G401 (cell line): Measurements from ENCODE around the gene RHOBTB1. TPM values are rescaled to one million over a fixed set of nuclear protein-coding genes. Genes with fewer than 3 reads are reported as not detected.
A peak's percentile ranks its signal among the peaks of the same experiment; 100 is the strongest.
"Not testable (repeated sequence)": the region's sequence is repeated elsewhere in the genome, so short reads cannot be mapped to it uniquely, and the experiment has no call there.

ENCODE experiments used
- DNase-seq: peaks from one replicate; pipeline ENCODE4 v3.0.0-alpha.2; 2015; ENCODE audit warnings: low spot score
- in situ Hi-C: cut with HindIII; loops from 2 replicates; pipeline ENCODE4 v1.10.0; 2016; ENCODE audit warnings: low sequenced_read_pairs, mixed read lengths
- total RNA-seq: library from RNA; depleted of rRNA; stranded (reverse); fragments of >200 nt; shearing (Covaris generic); gene quantifications from 2 replicates; pipeline ENCODE4 v1.2.3, GENCODE V29; 2014; rRNA removed

The RHOBTB1 gene, protein sequence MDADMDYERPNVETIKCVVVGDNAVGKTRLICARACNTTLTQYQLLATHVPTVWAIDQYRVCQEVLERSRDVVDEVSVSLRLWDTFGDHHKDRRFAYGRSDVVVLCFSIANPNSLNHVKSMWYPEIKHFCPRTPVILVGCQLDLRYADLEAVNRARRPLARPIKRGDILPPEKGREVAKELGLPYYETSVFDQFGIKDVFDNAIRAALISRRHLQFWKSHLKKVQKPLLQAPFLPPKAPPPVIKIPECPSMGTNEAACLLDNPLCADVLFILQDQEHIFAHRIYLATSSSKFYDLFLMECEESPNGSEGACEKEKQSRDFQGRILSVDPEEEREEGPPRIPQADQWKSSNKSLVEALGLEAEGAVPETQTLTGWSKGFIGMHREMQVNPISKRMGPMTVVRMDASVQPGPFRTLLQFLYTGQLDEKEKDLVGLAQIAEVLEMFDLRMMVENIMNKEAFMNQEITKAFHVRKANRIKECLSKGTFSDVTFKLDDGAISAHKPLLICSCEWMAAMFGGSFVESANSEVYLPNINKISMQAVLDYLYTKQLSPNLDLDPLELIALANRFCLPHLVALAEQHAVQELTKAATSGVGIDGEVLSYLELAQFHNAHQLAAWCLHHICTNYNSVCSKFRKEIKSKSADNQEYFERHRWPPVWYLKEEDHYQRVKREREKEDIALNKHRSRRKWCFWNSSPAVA
- 149 and 166 TPM in 2 replicates for total RNA-seq

DNA sequence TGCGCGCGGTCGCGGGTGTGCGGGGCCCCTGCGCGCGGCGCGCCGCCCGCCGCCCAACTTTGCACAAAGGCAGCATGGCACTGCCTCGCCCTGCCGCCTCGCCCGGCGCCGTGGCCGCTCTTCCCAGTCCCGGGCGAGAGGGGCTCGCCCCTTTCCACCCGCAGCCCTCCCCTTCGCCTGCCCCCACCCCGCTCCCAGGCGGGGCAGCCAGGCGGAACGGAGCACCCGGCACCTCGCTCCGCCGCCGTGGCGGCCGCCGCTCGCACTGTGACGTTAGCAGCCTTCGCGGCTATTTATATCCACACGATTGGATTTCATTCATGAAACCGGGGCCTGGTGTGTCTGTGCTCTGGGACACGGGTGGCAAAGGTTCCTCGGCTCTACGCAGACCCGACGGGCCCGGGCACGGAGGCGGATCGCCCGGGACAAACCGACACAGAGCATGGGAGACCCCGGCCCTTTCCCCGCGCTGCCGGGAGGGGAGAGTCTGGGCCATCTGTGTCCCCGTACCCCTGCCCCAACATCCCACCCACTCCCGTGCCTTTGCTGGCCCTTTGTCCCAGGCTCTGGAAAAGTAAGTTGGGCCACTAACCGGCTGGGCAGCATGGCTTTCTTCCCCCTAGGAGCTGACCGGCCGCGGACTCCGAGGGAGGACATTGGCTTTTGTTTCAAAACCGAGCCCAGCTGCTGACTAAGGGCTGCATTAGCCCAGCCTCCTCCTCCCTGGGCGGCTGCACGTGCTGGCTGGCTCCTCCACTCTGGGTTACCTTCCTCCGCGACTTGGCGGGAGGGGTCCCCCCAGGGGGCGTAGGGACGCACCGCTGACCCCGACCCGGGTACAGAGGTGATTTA is at the start of gene RHOBTB1:
TSS of gene RHOBTB1 (minus strand) at position 128 of the 852 bp plus-strand sequence. CDS start 32,643 bp downstream, outside the sequence.
- peak; percentile 41 for DNase-seq
- in situ Hi-C loops = no loop called here

DNA sequence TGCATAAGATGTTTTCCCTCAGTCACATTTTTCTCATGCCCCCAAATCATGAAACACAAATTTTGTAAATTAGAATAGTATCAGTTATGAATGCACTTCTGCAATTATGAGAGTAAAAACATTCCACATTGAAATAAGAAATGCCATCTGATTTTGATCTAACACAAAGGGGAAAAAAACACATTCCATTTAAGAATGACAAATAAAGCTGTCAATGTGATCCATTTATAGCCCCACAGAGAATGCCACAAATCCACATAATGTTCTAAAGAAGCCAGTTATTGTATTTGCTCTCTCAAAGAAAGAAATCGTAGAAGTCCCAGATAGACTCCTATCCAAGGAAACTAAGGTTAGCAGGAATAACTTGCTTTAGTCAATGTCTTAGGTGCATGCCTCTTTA is 48.7 kb upstream of the RHOBTB1 start:
- in situ Hi-C loops = no loop called here

DNA sequence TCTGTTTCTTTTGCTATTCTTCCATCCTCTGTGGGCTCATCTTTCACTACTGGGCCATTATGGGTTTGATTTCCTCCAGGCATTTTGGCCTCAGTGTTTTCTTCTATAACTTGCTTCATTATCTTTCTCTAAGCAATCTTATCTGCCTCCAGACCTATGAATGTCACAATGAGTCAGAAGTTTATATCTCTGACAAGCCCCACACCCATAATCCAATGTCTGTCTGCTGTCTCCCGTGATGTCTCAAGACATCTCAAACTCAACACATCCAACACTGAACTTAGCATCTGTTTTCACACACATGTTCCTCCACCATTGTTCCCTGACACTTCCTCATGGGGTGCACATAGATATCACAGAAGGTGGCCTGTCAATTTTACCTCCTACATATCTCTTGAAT is 46.7 kb upstream of the RHOBTB1 start:
- in situ Hi-C loops = no loop called here
- DNase-seq = no peak

More for the DNA sequence above, 48.7 kb upstream of the RHOBTB1 start:
- DNase-seq = no peak

DNA sequence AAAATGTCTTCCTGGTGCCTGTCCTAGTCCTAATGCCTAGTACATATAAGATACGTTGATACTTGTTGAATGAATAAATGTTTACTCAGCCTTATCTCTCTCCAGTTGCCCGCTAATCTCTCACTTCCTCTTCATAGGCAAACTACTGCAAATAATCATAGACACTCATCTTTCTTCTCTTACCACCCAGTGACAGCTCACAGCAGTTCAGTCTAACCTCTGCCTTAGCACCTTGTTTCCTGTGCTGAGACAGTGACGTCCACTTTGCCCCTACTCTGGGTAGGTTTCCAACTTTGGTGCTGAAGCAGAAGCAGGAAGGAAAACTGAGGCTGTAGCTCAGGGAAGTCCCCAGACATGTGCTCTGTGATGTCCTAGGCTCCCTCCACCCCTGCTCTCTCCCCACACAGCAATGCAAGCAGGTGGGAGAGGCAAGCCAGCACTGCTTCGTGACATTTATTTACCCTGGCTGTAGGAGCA is 45.5 kb upstream of the RHOBTB1 start:
- in situ Hi-C loops = no loop called here
- DNase-seq = no peak

DNA sequence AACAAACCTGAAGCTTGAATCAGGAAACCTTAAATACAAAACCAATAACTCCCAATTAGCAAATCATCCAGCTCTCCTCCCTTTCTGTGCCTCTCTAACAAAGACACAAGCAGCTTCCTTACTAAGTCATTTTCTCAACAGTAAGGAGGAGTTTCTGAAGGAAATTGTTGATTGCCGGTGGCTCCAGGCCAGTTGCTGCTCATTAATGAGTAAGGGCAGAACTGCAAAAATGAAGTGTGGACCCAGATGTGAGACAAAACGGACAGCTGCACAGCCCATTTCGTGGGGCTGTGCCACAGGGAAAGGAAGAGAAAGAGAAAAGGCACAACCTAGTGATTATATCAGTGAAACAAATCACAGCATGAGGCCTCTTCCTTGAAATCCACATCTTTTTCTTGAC is 42.8 kb upstream of the RHOBTB1 start:
- no peak for DNase-seq
- in situ Hi-C loops = no loop called here

DNA sequence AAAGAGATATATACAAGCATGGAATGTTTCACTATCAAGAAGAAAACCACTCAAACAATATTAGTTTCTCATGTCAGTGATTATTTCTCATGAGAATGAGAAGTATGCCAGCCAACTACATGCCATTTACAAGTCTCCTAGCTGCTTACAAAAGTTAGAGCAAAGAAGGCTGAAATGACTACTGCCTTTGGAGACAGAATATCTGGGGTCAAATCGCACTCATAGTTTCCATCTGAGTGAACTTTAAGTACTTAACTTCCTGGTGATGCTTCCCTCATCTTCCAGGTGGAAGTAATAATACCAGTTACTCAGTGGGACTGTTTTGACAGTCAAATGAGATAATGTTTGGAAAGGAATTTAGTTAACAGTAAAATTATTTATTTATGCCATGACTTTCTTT is 42.0 kb upstream of the RHOBTB1 start:
- in situ Hi-C loops = no loop called here
- no peak for DNase-seq

DNA sequence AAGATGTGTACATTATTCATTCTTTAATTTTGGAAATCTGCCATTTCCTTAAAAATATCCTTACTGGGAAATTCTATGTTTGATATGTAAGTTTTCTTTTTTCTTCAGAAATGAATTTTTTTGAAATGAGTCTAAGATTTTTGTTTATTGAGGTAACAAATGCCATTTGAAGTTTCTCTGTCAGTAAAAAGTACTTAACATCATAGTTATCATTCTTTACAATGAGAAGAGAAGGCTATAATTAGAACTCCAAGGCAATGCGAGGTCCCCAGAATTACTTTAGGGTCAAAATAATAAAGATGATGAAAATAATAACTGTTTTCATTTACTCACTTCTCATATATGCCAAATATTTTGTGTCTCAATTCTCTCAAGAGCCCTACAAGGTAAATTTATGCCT is 37.0 kb upstream of the RHOBTB1 start:
- no peak for DNase-seq
- in situ Hi-C loops = no loop called here

DNA sequence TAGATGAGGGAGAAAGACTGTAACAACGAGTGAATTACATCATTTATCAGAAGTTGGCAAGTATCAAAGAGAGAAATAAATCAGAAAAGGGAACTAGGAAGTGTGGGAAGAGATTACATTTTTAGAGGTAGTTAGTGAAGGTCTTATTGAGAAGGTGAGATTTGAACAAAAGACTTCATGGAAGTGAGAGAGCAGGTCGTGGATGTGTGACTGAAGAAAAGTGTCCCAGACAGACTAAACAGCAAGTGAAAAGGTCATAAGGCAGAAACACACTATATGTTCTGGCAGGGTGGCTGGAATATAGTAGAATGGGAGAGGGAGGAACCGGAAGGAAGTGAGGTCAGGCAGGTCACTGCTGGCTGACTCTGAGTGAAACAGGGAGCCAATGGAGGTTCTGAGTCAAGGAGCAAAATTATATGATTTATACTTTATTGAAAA is 35.7 kb upstream of the RHOBTB1 start:
- in situ Hi-C loops = no loop called here
- no peak for DNase-seq

DNA sequence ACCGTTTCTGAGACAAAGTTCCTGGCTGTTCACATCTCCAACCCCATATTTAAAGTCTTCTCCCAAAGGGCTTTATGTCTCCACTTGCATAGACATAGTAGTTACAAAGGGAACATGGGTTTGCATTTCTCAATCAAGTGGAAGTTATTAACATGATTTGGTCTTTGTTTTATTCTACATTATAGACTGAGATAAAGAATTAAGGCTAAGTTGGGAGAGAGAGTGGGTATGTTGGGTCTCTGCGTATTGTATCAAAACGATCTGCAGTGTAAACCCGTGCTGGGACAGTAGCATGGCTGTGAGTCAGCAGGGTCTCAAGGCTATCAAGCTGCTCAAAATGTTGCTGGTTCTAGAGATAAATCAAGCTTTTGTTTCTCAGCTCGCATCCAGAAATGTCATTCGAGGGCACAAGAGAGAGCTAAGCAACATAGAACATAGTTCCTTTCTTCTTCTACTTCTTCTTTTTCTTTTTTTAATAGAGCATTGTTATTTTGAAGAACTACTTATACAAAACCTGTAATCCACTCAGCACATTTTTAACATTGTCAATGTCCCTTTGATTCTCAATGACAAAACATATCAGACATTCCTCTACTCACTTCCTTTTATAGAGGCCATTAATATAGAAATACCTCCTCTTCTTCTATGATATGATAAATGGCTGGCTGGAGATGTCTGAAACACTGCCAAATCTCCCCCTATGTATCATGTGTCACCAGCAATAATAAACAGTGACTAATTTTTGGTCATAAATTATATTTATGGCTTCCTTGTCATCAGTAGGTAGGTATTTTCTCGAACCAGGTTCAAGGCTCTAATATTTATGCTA is 34.5 kb upstream of the RHOBTB1 start:
- in situ Hi-C loops = no loop called here
- DNase-seq = no peak

DNA sequence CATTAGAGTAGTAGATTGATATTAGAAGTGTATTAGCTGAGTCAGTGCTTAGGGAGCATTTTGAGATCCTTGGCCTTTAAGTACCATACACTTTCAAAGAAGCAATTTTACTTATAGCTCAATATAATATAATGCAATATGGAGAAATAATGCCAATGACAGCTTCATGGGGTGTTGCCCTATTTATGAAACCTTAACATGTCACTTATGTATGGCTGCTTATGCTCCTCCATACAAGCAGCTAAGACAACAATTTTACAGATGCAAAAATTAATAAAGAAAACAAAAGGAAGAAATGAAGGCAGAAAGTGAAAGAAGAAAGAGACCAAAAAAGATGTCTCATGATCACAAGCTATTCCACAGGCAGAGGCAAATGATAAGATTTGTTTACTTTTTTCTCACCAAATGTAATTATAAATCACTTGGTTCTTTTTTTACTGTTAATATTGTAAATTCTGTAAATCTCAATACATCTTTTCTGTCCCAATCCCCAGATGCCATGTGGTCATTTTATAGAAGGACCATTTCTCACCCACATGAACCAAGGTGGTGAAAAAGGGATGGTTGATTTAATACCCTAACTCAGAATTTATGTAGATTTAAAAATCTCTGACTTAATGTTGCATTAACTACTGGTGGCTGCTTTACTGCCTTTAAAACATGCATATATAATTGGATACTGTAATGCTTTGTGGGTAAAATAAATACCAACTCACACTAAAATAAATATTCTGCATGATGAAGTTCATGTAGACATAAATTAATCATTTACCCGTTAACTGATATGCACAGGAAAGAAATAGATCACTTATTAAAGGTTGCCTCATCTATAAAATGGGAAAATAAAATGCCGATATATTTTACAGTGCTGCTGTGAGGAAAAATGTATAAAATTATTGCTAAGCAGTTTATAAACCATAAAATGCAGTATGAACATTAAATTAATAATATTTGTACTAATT is 33.5 kb upstream of the RHOBTB1 start:
- in situ Hi-C loops = no loop called here
- DNase-seq = no peak

DNA sequence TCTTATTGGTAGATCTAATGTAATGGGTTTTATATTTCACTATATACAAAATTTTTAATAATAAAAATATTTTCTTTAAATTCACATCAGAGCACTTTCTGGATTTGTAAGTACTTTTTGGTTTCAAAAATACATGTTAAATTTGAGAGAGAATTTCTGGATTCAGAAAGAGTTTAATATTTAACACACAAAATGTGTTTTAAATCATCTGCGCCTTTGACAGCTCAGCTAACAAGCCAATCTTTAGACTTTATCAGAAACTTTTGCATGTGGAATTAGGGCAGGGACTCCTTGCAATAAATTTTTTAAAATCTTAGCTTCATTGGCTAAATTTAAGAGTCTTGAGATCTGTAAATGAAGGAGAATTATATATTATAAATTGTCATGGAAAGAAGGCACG is 32.7 kb upstream of the RHOBTB1 start:
- DNase-seq = no peak
- in situ Hi-C loops = no loop called here

DNA sequence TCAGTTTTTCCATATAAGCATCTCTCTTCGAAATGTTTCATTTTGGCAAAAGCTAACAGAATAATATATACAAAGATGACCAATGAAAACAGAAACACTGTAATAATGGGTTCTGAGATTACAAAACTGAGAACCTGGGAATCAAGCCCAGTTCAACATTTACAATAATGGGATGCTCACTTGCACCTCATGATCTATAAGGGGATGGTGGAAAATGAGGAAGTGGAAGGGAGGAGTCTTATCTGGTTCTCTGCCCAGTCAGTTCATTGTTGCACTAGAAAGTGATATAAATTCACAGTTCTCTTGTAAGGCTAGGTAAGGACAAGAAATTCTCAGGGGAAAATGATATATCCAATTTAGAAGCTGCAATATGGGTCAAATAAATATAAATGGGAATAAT is 31.7 kb upstream of the RHOBTB1 start:
- in situ Hi-C loops = no loop called here
- DNase-seq = no peak

DNA sequence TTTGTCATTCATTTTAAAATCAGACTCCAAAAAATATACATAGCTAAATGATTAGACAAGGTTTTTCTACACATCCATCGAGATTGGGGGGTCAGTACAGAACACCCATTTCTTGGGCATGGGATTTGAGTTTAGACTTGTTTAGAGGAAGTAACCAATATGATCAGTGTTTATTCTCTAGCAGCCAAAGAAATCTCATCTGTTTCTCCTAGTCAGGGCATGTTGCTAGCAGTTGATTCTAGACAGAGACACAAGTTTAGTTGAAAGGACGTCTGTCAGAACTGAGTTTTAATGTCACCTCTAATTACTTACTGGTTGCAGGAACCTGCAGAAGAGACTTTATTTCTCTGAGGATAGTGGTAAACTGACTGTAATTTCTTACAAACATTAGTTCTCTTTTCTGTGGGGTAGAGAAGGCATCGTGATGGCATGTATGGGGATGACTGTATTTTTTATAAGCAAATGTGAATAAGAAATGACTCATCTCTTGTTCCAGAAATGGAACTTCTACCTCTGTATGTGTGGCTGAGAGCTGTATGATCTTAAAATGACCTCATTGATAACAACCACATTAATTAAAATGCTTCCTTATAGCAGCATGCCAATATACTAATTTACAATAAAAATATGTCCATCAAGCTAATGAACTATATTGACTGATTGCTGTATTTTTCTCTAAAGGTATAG is 30.6 kb upstream of the RHOBTB1 start:
- in situ Hi-C loops = loop anchor here (25.0 kb wide), 1 partner anchor 162 kb away; no protein-coding TSS in a partner anchor
- DNase-seq = no peak

DNA sequence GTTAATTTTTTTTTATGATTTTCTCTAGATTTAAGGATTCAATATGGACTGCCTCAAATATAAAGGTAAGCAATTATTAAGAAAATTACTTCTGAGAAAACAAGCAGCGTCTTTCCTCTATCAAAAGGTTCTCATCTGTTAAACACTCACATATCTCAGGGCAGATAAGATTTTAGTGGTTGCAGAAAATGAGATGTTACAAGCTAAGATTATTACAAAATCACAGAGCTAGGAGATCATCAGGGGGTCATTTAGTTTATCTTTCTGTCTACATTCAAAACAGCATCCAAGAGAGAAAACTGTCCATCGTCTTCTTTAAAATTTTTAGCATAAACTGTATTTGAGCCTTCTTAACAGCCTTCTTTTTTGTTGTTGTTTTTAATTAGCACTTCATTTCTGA is 29.1 kb upstream of the RHOBTB1 start:
- DNase-seq = no peak
- in situ Hi-C loops = loop anchor here (25.0 kb wide), 1 partner anchor 161 kb away; no protein-coding TSS in a partner anchor

DNA sequence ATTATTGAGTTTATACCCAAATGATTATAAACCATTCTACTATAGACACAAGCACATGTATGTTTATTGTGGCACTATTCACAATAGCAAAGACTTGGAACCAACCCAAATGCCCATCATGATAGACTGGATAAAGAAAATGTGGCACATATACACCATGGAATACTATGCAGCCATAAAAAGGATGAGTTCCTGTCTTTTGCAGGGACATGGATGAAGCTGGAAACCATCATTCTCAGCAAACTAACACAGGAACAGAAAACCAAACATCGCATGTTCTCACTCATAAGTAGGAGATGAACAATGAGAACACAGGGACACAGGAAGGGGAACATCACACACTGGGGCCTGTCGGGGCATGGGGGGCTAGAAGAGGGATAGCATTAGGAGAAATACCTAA is 28.2 kb upstream of the RHOBTB1 start:
- not testable (repeated sequence) for DNase-seq
- in situ Hi-C loops = loop anchor here (25.0 kb wide), 1 partner anchor 160 kb away; no protein-coding TSS in a partner anchor

DNA sequence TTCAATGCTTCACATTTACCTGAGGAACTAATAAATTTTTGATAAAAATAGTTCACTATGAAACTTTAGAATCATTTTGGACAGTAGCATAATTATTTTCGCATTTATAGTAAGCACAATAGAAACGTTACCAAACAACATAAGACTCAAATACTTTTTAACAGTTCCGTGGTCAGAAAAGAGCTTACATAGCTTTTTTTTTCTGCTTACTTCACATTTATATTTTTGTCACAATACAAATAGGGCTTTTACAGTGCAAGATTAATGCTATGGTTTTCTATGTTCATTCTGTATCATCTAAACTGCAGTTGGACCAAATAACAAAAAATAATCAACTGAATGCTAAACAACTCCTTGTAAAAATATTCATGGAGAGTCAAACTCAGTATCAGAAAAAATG is 26.5 kb upstream of the RHOBTB1 start:
- in situ Hi-C loops = loop anchor here (25.0 kb wide), 1 partner anchor 158 kb away; no protein-coding TSS in a partner anchor
- no peak for DNase-seq

DNA sequence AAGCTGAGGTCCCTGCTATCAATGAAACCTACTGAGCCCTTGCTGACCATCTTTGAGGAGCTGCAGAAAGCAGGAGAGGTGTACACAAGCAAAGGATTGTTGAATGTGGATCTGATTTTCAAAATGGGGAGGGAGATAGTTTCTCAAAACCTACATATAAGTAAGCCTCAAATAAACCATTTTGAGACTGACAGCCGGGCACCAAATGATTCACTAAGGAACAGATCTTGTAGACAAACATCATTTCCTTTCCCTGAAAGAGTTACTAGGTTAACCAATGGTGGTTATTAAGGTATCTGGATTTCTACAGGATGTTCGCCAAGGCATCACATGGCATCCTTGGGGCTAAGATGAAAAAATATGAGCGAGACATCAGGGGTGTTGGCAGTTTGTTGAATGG is 24.5 kb upstream of the RHOBTB1 start:
- no peak for DNase-seq
- in situ Hi-C loops = loop anchor here (25.0 kb wide), 1 partner anchor 156 kb away; no protein-coding TSS in a partner anchor
